GM21529 (cell line): ENCODE results near the gene SARS1.

Source experiments
- ATAC-seq: cut with Tn5 transposase; IDR thresholded peaks from one replicate; pipeline ENCODE4 v1.9.1; 2021; ENCODE audit not compliant: unreplicated experiment

Gene SARS1

GRCh38 chr1:109225711-109226445 lies 12.2 kb downstream of the SARS1 start:
- no peak for ATAC-seq

GRCh38 chr1:109228167-109228566 lies 14.4 kb downstream of the SARS1 start:
- no peak for ATAC-seq

GRCh38 chr1:109229531-109230127 lies 15.9 kb downstream of the SARS1 start:
- ATAC-seq, result no peak

- no peak for ATAC-seq
Observed at GRCh38 chr1:109231066-109231465, 17.3 kb downstream of the SARS1 start.

- ATAC-seq, result no peak
Observed at GRCh38 chr1:109235137-109235536, 21.4 kb downstream of the SARS1 start.

- ATAC-seq, result no peak
Observed at GRCh38 chr1:109237512-109237911, 23.8 kb downstream of the SARS1 start.

- ATAC-seq, result no peak
Observed at GRCh38 chr1:109238382-109238781, 24.7 kb downstream of the SARS1 start.

GRCh38 chr1:109239047-109239408 lies 25.3 kb downstream of the SARS1 start:
- no peak for ATAC-seq

- ATAC-seq, result peak; percentile 69
Observed at GRCh38 chr1:109239409-109240068, 25.8 kb downstream of the SARS1 start.

- ATAC-seq, result no peak
Observed at GRCh38 chr1:109240158-109241152, 26.7 kb downstream of the SARS1 start.

- no peak for ATAC-seq
Observed at GRCh38 chr1:109241344-109241743, 27.6 kb downstream of the SARS1 start.

GRCh38 chr1:109241841-109242345 lies 28.2 kb downstream of the SARS1 start:
- ATAC-seq, result no peak

GRCh38 chr1:109242387-109242786 lies 28.7 kb downstream of the SARS1 start:
- ATAC-seq, result no peak

- no peak for ATAC-seq
Observed at GRCh38 chr1:109243221-109243620, 29.5 kb downstream of the SARS1 start.

GRCh38 chr1:109243860-109244552 lies 30.3 kb downstream of the SARS1 start:
- no peak for ATAC-seq

- no peak for ATAC-seq
Observed at GRCh38 chr1:109246141-109246551, 32.4 kb downstream of the SARS1 start.

GRCh38 chr1:109247401-109248365 lies 34.0 kb downstream of the SARS1 start:
- no peak for ATAC-seq

- no peak for ATAC-seq
Observed at GRCh38 chr1:109248444-109248796, 34.7 kb downstream of the SARS1 start.
